Erythroblast (primary cell): ENCODE measurements around the gene CORO1C.

Experiments
- GATA1 ChIP-seq: IDR thresholded peaks from 2 replicates; pipeline ENCODE4 v1.6.1; 2011; ENCODE audit warnings: low read depth, mild to moderate bottlenecking, control low read depth, low read length, moderate library complexity
- POLR2A ChIP-seq: IDR thresholded peaks from 2 replicates; pipeline ENCODE4 v1.6.1; 2011; ENCODE audit warnings: mild to moderate bottlenecking, low read length

GRCh38 chr12:108638997-108639822, 92.1 kb downstream of the CORO1C start:
- no peak for TF ChIP-seq GATA1
- no peak for TF ChIP-seq POLR2A
